OCI-M1 (cell line): ENCODE measurements around the gene CNGB1.
A peak's percentile ranks its signal among the peaks of the same experiment; 100 is the strongest.

ENCODE experiments used
- DNase-seq: peaks from one replicate; lab custom pipeline; 2025; lab: John Stamatoyannopoulos, UW

Gene CNGB1

GRCh38 chr16:57972306-57972705 is 1.4 kb upstream of the CNGB1 start:
- DNase-seq, result no peak

GRCh38 chr16:57971848-57972247 is 920 bp upstream of the CNGB1 start:
- no peak for DNase-seq

GRCh38 chr16:57970319-57970718 is 609 bp downstream of the CNGB1 start:
- no peak for DNase-seq

- no peak for DNase-seq
Measured at GRCh38 chr16:57969451-57970123, 1.3 kb downstream of the CNGB1 start.

GRCh38 chr16:57967916-57968315 is 3.0 kb downstream of the CNGB1 start:
- DNase-seq, result no peak

- no peak for DNase-seq
Measured at GRCh38 chr16:57966986-57967385, 3.9 kb downstream of the CNGB1 start.

GRCh38 chr16:57966204-57966771 is 4.6 kb downstream of the CNGB1 start:
- DNase-seq, result no peak

- DNase-seq, result no peak
Measured at GRCh38 chr16:57964157-57964700, 6.7 kb downstream of the CNGB1 start.

- DNase-seq, result no peak
Measured at GRCh38 chr16:57962756-57963155, 8.2 kb downstream of the CNGB1 start.

GRCh38 chr16:57962046-57962445 is 8.9 kb downstream of the CNGB1 start:
- DNase-seq, result no peak

GRCh38 chr16:57961538-57961937 is 9.4 kb downstream of the CNGB1 start:
- no peak for DNase-seq

GRCh38 chr16:57960826-57961472 is 10.0 kb downstream of the CNGB1 start:
- no peak for DNase-seq

GRCh38 chr16:57960310-57960709 is 10.6 kb downstream of the CNGB1 start:
- DNase-seq, result no peak

GRCh38 chr16:57959804-57960203 is 11.1 kb downstream of the CNGB1 start:
- no peak for DNase-seq

- DNase-seq, result peak; percentile 10
Measured at GRCh38 chr16:57959121-57959520, 11.8 kb downstream of the CNGB1 start.

GRCh38 chr16:57958544-57958943 is 12.4 kb downstream of the CNGB1 start:
- DNase-seq, result no peak

GRCh38 chr16:57957673-57958392 is 13.1 kb downstream of the CNGB1 start:
- DNase-seq, result no peak

- DNase-seq, result no peak
Measured at GRCh38 chr16:57956924-57957672, 13.8 kb downstream of the CNGB1 start.

GRCh38 chr16:57956270-57956808 is 14.6 kb downstream of the CNGB1 start:
- DNase-seq, result no peak

GRCh38 chr16:57955572-57956188 is 15.2 kb downstream of the CNGB1 start:
- DNase-seq, result no peak

GRCh38 chr16:57953857-57954256 is 17.1 kb downstream of the CNGB1 start:
- DNase-seq, result no peak
